Stimulated activated CD4-positive, alpha-beta T cell treated with anti-CD3 and anti-CD28 coated beads, TNF-alpha, amount 100 ng/mL, for 4 hours (primary cell): ENCODE data around the gene WNT1.

Source experiments
- DNase-seq, 3 experiments: peaks; one replicate each; pipeline ENCODE4 v3.0.0-alpha.2; 2020; ENCODE audit warnings: low read depth in 3 of 3

The WNT1 gene

DNA sequence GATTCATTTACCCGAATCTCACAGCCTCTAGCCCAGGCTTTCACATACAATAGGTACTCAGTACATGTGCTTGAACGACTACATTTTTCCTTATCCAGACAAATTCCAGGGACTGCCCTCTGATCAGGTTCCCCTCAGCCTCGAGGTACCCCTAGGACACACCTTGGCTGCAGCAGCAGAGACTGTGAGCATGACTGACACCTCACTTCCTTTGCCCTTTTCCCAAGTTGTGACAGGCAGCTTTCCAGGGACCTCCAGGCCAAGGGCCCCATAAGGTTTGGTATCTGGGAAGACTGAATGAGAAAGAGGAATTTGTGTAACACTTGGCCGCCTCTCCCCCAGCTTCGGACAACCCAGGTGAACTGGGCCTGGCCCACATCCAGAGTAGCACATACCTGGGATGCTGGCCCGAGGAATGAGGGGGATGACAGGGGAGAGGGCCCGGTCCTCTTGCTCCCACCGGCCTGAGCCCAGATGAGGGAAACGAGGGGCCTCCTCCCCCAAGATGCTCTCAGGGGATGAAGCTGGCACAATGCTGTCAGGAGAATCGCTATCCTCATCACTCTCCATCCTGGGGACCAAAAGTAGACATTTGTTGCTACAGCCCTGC, 50.6 kb downstream of the WNT1 start:
- no peak for DNase-seq

DNA sequence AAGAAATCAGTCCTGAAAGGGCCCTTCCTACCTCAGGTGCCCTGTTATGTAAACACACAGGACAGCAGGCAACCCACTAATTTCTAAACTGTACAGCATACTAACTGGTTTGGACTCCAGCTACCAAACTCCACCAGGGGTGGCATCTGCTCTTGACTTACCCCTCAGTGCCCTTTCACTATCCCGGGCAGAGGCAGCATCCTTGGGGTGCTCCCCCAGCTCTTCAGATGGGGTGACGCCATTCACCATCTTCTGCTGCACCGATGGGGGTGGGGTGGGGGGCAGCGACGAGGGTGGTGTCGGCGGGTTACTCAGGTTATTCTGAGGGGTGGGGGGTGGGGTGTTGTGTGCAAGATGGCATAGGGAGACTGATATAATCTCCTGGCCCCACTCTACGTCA, 52.0 kb downstream of the WNT1 start:
- DNase-seq: no peak

DNA sequence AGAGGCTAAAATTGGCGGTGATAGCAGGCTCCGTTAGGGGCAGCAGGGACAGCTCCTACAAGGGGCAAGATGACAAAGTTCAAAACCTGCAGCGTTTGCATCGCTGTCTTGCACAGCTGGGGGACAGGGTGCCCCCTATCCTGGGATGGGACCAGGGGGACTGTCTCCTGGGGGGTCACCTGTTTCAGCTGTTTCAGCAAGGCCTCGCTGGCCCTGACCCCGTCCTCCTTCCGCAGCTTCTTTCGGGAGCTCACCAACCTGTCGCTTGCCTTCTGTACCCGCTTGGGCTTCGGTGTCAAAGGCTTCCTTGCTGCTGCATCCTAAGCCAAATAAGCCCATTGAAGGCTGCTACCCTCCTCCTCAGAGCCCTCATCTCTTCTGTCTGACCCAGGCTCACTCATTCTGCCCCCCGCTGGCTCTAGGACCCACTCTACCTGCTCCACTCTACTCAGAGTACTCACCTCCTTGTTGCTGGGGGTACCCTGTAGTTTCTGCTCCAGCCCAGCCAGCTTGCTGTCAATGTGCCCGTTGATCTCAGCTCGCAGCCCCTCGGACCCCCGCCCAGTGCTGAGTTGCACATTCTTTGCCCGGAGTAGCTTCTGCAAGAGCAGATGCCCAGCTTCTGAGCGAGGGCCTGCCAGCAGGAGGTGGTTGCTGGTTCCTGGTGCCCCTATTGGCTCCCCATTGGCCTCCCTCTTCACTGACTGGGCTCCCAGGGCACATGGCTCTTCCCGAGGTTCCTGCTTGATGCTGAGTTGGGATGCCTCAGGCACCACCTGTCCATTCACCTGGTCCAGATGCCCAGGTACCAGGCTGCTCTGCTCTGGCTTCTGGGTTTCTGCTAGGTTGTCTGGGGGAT, 52.8 kb downstream of the WNT1 start:
- no peak for DNase-seq

DNA sequence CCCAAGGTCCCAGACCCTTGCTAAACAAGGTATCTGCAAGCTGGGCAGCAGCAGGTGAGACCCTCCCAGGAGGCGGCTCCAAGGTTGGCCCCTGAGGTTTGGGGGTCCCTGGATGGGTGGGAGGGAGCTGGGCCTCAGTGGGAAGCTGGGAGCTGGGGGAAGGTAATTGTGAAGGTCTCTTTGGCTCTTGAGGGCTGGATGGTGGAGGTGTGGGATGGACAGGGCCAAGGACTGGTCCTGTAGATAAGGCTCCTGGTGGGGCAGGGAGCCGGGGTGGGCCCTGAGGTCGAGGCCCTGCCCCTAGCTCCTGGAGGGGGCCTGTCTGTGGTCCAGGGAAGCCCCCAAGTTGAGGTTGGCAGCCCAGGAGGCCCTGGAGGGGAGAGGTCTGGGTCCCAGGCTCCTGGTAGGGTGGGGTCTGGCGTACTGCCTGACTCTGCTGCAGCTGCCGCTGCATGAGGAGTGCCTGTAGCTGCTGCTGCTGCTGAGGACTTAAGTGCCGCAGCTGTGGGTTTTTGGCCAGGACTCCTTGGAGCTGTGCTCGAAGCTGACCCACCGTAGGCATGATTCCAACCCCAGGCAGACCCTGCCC, 53.5 kb downstream of the WNT1 start:
- no peak for DNase-seq
